MCF 10A (cell line): ENCODE data around the gene NUP50. TPM values are rescaled to one million over a fixed set of nuclear protein-coding genes. Genes with fewer than 3 reads are reported as not detected.

ENCODE experiments used
- BruUV-seq: library from RNA; stranded (reverse); fragments of 400-500 nt; replicated peaks from 2 replicates; lab custom pipeline; 2021; lab: Mats Ljungman, UMichigan
- CTCF ChIA-PET: fragments of 300-600 bp; sonication (Branson Sonifier 250); formaldehyde crosslinking; extraction: SDS; loops from one replicate; lab custom pipeline; 2021; ENCODE audit warnings: antibody characterized with exemption, inconsistent platforms; lab: Yijun Ruan, JAX
- POLR2A ChIA-PET: fragments of 300-600, 350-650 bp; sonication (Branson Sonifier 250); formaldehyde crosslinking; extraction: SDS; loops from one replicate; lab custom pipeline; 2020; ENCODE audit warnings: antibody characterized with exemption, inconsistent platforms; lab: Yijun Ruan, JAX
- DNase-seq: peaks from one replicate; pipeline ENCODE4 v3.0.0-alpha.2; 2018; ENCODE audit not compliant: unreplicated experiment
- H3K27ac Mint-ChIP-seq: one replicate; pipeline ENCODE4 v1.8.0; 2022; ENCODE audit warnings: mild to moderate bottlenecking, low read depth, mixed read lengths; ENCODE audit not compliant: unreplicated experiment
- H3K27me3 Mint-ChIP-seq: one replicate; pipeline ENCODE4 v1.8.0; 2022; ENCODE audit warnings: mixed read lengths; ENCODE audit not compliant: insufficient read depth, unreplicated experiment
- H3K36me3 Mint-ChIP-seq: one replicate; pipeline ENCODE4 v1.8.0; 2022; ENCODE audit warnings: mild to moderate bottlenecking, moderate library complexity, mixed read lengths; ENCODE audit not compliant: insufficient read depth, unreplicated experiment
- H3K4me1 Mint-ChIP-seq: one replicate; pipeline ENCODE4 v1.8.0; 2022; ENCODE audit warnings: mixed read lengths; ENCODE audit not compliant: insufficient read depth, unreplicated experiment
- H3K4me3 Mint-ChIP-seq: one replicate; pipeline ENCODE4 v1.8.0; 2022; ENCODE audit warnings: mild to moderate bottlenecking, moderate library complexity, mixed read lengths; ENCODE audit not compliant: unreplicated experiment
- H3K9me3 Mint-ChIP-seq: one replicate; pipeline ENCODE4 v1.8.0; 2022; ENCODE audit warnings: mixed read lengths; ENCODE audit not compliant: unreplicated experiment
- CTCF ChIP-seq: fragments of 200-600 bp; IDR thresholded peaks from one replicate; pipeline ENCODE4 v1.8.0; 2022; ENCODE audit warnings: antibody characterized with exemption, mild to moderate bottlenecking; ENCODE audit not compliant: unreplicated experiment
- intact Hi-C: fragments of 100-400 bp; cut with micrococcal nuclease; formaldehyde crosslinking; loops from 2 replicates; pipeline ENCODE4 v1.14.1; 2022
- total RNA-seq: library from RNA; stranded (reverse); gene quantifications from 2 replicates; pipeline ENCODE4 v1.2.3, GENCODE V29; 2022

The NUP50 gene
- total RNA-seq, 1 experiment from 2014 or later: 70.3 TPM

GRCh38 chr22:45211435-45211834 lies 47.7 kb downstream of the NUP50 start:
- Mint-ChIP-seq H3K4me3 (no peak overlapping the region), H3K9me3 (no peaks in the 10 kb centered on the region), H3K36me3 (peaks cover 26% of the 10 kb centered on the region), H3K27me3 (no peaks in the 10 kb centered on the region), H3K4me1 (peaks cover 17% of the 10 kb centered on the region), H3K27ac (no peak overlapping the region)
- DNase-seq: no peak
- ChIA-PET CTCF (interaction anchor here (1.0 kb wide), 1 partner anchor 25 kb away, joined by 3 read pairs; no protein-coding TSS in a partner anchor), POLR2A (interaction anchor here (1.3 kb wide), 1 partner anchor 258 kb away, joined by 5 read pairs; no protein-coding TSS in a partner anchor)
- TF ChIP-seq CTCF: no peak
- intact Hi-C loops: no loop called here
- BruUV-seq: no TSS peak

- Mint-ChIP-seq H3K36me3 (peaks cover 24% of the 10 kb centered on the region), H3K4me1 (peaks cover 17% of the 10 kb centered on the region), H3K27me3 (no peaks in the 10 kb centered on the region), H3K27ac (no peak overlapping the region), H3K9me3 (no peaks in the 10 kb centered on the region), H3K4me3 (peak overlapping the region; percentile 50)
- DNase-seq: no peak
- intact Hi-C loops: loop anchor here (2.0 kb wide), 1 partner anchor 51 kb away; no protein-coding TSS in a partner anchor
- TF ChIP-seq CTCF: no peak
- ChIA-PET POLR2A (interaction anchor here (0.8 to 1.7 kb wide), 7 partner anchors 9 to 258 kb away, joined by 3 to 5 read pairs (median 3); no protein-coding TSS in a partner anchor), CTCF (interaction anchor here (0.5 to 1.0 kb wide), 3 partner anchors 25 to 218 kb away, joined by 3 read pairs; no protein-coding TSS in a partner anchor)
- BruUV-seq: no TSS peak
These were observed 48.1 kb downstream of the NUP50 start for GRCh38 chr22:45211848-45212247.

DNA sequence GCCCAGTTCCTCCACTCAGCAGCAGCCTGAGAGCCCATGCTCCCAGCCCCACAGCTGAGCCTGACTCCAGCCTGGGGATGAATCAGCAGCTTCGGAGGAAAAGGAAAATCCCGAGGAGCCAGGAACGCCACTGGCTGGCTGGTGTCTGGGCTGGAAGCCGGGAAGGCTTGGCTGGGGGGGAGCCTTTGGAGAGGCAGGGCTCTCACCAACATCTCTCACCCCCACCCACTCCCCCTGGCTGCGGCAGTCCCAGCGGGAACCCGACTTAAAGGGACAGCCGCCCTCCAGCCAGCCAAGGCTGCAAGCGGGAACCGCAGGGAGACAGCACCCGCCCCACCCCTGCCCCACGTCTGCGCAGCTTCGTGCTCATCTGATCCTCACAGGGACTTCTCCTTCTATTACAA lies 48.6 kb downstream of the NUP50 start:
- BruUV-seq: no TSS peak
- Mint-ChIP-seq H3K27me3 (no peaks in the 10 kb centered on the region), H3K4me3 (peak overlapping the region; percentile 50), H3K9me3 (no peaks in the 10 kb centered on the region), H3K4me1 (peaks cover 17% of the 10 kb centered on the region), H3K36me3 (peaks cover 24% of the 10 kb centered on the region), H3K27ac (no peak overlapping the region)
- peak; percentile 94 for DNase-seq
- intact Hi-C loops: loop anchor here (2.0 kb wide), 1 partner anchor 50 kb away; no protein-coding TSS in a partner anchor
- ChIA-PET CTCF (interaction anchor here (0.5 to 0.7 kb wide), 2 partner anchors 99 to 219 kb away, joined by 3 read pairs; no protein-coding TSS in a partner anchor), POLR2A (interaction anchor here (0.6 to 1.7 kb wide), 8 partner anchors 9 to 257 kb away, joined by 3 to 5 read pairs (median 4); no protein-coding TSS in a partner anchor)
- TF ChIP-seq CTCF: no peak

- TF ChIP-seq CTCF: no peak
- DNase-seq: peak; percentile 39
- Mint-ChIP-seq H3K4me3 (peak overlapping the region; percentile 50), H3K9me3 (no peaks in the 10 kb centered on the region), H3K4me1 (peaks cover 17% of the 10 kb centered on the region), H3K27me3 (no peaks in the 10 kb centered on the region), H3K27ac (peak overlapping the region; percentile 51), H3K36me3 (peaks cover 22% of the 10 kb centered on the region)
- BruUV-seq: no TSS peak
- intact Hi-C loops: loop anchor here (2.0 kb wide), 1 partner anchor 50 kb away; no protein-coding TSS in a partner anchor
- POLR2A ChIA-PET: interaction anchor here (0.7 to 1.7 kb wide), 5 partner anchors 8 to 34 kb away, joined by 3 to 5 read pairs (median 3); no protein-coding TSS in a partner anchor
- CTCF ChIA-PET: interaction anchor here (0.7 kb wide), 1 partner anchor 100 kb away, joined by 3 read pairs; no protein-coding TSS in a partner anchor
These were observed 49.4 kb downstream of the NUP50 start for GRCh38 chr22:45212992-45213751.
